HG02759 (cell line): Measurements from ENCODE around the gene NAP1L5.

ENCODE experiments used
- ATAC-seq: cut with Tn5 transposase; IDR thresholded peaks from one replicate; pipeline ENCODE4 v1.9.1; 2021; ENCODE audit warnings: mild to moderate bottlenecking, moderate library complexity; ENCODE audit not compliant: unreplicated experiment

Gene NAP1L5

DNA sequence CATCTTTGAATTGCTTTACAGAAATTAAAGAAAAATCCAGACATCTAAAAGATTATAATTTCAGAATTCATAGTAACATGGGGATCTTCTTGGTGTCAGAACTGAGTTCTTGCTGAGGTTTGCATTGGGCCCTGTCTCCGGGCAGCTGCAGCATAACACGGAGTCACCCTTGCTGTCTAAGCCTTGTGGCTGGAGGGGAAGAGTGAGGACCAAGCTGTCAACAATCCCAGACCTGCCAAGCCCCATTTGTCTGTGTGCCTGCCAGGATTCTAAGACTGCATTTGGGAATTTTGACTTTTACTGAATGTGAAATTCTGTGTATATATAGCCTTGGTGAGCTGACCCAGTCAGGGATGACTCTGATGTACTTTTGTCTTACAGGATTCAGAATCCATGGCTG, 25.2 kb upstream of the NAP1L5 start:
- no peak for ATAC-seq

DNA sequence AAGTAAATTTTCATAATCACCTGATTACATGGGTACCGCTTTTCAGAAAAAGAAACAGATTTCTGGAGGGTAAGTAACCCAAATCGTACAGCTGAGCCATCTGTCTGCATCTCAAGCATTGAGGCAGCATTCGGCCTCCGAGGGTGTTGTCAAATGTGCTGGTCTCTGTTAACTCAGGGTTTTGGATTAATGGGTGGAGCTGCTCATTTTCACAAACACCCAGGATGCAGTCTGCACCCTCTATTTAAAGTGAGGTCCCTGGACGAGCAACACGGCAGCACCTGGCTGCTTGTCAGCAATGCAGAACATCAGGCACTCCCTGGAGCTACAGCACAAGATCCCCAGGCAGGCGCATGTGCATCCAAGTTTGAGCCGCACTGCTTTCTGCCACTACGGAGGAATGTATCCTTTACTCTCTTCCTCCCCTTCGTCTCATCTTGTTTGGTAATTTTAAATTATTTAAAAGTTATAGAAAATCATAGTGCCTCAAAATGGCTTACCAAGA, 24.7 kb upstream of the NAP1L5 start:
- ATAC-seq: no peak

DNA sequence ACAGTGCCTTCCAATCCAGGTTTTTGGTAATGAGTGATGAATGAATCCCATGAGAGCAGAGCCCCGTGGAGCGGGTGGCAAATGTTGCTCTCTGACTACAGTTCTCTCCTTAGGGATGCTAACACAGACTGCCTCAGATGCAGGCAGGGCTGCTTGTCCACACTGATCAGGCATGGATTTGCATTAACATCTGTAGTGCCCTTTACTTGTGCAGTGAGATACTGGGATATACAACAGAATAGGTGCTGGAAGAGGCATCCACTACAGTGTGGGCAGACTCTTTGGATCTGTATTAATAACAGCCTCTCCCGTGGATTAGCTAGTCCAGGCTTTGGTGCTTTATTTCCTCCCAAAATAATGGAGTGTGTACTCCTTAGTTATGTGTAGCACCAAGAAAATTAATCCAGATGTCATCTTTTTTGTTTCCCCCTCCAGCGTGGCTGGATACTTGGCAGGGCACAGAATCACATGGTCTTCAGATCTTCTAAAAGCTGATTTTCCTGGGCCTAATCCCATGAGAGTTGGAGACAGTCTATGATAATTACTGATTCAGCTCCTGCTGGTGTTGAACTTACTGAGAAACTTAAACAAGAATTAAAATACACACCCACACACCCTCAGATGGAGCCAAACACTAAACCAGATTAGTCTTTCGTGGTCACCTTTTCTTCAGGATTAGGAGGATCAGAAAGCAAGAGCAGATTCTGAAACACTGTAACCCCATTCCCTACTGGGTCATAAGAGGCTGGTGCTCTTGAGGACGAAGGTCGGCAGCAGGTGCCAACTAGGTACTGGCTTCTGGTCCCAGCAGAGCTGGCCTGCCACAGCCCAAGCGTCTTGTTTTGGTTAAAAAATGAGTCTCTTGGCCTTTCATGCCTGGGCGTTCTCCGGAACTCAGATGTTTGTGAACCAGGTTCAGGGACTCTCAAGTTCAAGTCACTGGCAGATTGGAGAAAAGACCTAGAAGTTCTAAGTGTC, 23.1 kb upstream of the NAP1L5 start:
- ATAC-seq: no peak

DNA sequence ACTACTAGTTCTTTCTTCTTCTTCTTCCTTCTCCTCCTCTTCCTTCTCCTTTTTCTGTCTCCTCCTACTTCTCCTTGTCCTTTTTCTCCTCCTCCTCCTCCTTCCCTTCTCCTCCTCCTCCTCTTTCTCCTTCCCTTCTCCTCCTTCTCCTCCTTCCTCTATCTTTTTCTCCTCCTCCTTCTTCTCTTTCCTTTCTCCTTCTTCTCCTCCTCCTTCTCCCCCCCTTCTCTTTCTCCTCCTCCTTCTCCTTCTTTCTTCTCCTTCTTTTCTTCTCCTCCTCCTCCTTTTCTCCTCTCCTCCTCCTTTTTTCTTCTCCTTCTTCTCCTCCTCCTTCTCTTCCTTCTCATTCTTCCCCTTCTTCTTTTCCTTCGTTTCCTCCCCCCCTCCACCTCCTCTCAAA, 21.8 kb upstream of the NAP1L5 start:
- no peak for ATAC-seq

DNA sequence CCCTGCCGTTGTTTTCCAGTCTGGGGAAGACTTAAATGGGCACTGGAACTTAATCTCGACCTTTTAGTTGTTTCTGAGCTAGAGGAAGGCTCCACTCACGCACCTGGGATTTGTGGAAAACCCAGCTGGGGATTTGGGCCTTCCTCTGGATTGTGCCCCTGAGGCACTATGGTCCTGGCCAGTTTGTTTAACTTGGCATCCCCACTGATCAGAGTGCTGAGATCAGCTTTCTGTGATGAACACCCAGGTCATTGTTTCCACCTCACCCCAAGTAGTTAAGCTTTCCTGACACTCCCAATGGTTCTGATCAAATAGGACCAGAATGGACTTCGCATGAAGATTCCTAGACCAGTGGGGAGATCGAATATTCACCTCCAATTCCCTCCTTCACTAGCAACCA, 20.5 kb upstream of the NAP1L5 start:
- no peak for ATAC-seq

DNA sequence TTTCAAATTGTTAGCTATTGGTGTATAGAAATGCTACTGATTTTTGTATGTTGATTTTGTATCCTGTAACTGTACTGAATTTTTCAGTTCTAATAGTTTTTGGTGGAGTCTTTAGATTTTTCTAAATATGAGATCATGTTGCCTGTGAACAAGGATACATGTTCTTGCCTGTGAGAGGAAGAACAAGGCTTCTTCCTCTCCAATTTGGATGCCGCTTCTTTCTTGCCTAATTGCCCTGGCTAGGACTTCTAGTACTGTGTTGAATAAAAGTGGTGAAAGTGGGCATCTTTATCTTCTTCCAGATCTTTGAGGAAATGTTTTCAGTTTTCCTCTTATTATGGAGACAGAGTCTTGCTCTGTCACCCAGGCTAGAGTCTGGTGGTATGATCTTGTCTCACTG, 16.2 kb upstream of the NAP1L5 start:
- no peak for ATAC-seq

GRCh38 chr4:88709989-88710388, 12.4 kb upstream of the NAP1L5 start:
- no peak for ATAC-seq

DNA sequence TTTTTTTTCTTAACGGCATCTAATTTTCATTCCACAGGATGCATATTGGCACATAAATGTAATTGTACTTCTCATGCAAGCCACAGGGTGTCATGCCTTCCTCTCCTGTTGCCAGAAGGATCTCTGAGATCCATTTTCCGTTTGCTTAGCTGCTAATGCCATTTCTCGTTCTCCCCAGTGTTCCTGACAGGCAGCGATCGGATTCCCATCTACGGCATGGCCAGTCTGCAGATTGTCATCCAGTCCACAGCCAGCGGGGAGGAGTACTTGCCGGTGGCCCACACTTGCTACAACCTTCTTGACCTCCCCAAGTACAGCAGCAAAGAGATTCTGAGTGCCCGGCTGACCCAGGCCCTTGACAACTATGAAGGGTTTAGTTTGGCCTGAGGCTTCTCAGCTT, 8.9 kb upstream of the NAP1L5 start:
- no peak for ATAC-seq

DNA sequence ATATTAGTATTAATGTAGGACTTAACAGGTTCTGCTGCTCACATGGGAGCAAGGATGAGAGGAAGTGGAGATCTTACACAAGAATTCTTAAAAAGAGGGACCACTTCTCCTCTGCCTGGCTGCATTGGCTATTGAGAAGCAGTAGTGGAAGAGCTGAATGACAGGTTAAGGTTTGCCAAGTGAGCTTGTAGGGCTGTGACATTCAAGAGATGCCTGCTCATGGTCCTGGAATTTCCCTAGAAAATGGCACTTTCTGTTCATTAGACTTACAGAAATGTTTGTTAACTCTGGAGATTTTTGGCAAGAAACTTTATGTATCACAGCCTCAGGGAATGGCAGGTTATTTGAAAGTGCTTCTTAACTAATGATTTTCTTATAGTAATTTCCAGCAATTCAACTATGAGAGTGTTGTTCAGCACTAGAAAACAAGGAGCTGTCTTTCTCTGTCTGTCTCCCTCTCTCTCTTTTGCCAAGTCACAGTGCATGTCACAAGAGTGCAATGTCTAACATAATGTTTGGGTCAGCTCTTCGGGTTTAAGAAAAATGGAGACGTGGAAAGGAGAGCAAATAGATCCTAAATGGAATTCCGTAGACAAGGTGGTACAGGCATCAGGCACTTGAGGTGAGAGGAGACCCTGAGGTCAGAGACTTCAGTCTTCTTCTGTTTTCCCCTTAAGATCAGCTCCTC, 8.3 kb upstream of the NAP1L5 start:
- no peak for ATAC-seq

DNA sequence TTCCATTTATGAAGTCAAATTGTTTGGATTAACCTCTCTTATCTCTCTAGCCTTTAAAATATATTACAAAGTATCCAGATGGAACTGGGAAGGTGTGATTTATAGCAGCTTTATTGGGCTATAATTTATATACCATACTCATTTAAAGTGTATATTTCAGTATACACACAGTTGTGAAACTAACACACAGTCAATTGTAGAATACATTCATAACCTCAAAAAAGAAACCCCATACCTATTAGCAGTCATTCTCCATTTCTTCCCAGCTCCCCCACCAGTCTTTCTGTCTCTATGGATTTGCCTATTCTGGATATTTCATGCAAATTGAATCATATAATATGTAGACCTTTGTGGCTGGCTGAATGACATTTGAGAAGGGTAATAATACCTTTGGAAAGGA, 7.6 kb upstream of the NAP1L5 start:
- no peak for ATAC-seq

DNA sequence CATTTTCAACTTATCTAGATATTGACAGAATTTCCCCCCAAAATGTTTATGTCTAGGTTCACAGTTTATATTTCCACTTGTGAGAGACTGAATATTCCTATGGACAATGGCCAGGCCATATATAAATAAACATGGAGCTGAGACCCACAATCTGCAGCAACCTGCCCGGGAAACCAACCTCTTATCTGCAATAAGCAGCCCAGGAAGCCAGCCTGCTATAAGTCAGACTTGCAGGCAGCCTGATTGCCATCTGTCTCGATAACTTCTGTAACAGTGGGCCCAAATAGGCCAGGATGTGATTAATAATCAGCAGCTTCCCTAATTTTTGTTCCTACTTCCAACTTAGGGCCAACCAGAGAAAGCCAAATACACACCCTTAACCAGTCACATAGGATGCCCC, 5.2 kb upstream of the NAP1L5 start:
- ATAC-seq: no peak

DNA sequence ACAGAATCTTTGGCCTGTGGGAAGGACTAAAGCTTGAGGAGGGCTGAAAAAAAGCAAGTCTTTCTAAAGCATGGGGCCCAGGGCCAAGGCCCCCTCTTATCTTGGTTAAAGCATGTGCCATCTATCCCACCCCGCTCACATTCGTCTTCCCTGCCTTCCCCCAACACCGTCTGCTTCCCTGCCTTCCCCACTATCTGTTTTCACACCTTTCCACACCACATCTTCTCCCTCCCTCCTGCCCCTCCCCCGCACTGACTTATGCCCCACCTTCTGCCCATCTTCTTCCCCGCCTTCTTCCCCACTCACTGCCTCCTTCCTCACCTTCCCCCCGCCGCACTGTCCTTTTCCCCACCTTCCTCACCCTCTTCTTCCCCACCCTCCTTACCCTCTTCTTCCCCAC, 890 bp upstream of the NAP1L5 start:
- no peak for ATAC-seq

- ATAC-seq: no peak
Measured at GRCh38 chr4:88697141-88697540, 488 bp downstream of the NAP1L5 start.

GRCh38 chr4:88696630-88697029, 999 bp downstream of the NAP1L5 start:
- no peak for ATAC-seq

- no peak for ATAC-seq
Measured at GRCh38 chr4:88693792-88694191, 3.8 kb downstream of the NAP1L5 start.

GRCh38 chr4:88690355-88690754, 7.3 kb downstream of the NAP1L5 start:
- ATAC-seq: no peak

GRCh38 chr4:88681209-88681608, 16.4 kb downstream of the NAP1L5 start:
- ATAC-seq: no peak

GRCh38 chr4:88675543-88675942, 22.1 kb downstream of the NAP1L5 start:
- no peak for ATAC-seq

DNA sequence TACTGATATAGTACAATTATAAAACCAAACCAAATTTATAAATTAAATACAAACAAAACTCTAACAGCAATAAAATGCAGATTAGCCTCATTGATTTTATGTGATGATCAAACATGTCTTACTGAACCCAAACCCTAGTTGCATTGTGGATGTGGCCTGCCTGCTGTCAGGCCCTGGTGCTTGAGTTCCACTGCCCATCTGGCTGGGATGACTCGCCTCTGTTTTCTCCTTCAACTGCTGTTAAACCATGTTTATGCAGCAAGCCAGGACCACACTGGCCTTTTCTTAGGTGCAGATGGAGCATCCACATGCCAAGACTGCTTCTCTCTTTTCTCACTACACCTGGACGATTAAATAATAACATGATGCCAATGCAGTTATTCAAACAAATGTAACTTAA, 22.6 kb downstream of the NAP1L5 start:
- no peak for ATAC-seq

DNA sequence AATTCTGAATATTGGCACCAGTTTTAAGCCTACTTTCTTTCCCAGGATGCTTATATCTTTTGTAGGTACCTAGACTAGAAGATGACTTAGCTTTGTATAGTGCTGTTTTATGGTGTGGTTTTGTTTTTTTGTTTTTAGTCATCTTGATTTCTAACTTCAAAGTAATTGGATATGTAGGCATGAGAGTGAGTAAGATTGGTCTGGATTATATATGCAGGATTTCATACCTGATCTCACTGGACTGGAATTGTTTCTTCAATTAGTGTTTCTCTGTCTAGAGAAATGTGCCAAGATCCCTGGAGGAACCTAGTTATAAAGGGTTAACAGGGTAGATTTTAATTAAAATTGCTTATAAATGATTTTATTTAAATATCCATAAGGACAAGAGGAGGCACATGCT, 23.1 kb downstream of the NAP1L5 start:
- no peak for ATAC-seq

DNA sequence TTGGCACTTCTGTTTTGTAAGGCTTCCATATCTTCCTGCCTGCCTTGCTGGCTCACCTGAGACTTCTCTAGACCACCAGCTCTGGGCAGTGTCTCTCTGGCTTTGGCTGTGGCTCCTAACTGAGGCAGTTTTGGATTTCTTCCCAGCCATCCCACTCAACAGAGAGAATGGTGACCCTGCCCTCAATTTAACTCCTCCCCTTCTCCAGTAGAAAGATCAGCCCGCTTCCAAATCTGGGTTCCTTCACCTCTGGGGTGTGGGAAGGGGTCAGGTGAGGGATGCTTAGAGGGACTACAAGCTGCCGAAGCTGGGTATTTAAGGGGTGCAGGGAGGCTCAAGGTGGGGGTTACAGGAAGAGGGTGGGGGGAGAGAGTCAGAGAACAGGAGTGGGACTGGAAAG, 23.7 kb downstream of the NAP1L5 start:
- ATAC-seq: no peak

- peak; percentile 78 for ATAC-seq
Measured at GRCh38 chr4:88672987-88673386, 24.6 kb downstream of the NAP1L5 start.
